ENCODE results near the gene PRRC2B.

- TF ChIP-seq POLR2AphosphoS5 (IDR thresholded peaks at IDR 0.05) (peak; percentile 92), POLR2A (IDR thresholded peaks at IDR 0.05) (peak; percentile 66)
Measured at GRCh38 chr9:131502781-131503625, 109.1 kb downstream of the PRRC2B start, which contains the start of gene POMT1.

Measured in prostate gland (tissue), 1 donor.